Aorta (tissue), 5 donors: ENCODE data around the gene MYH15. TPM values are rescaled to one million over a fixed set of nuclear protein-coding genes. Genes with fewer than 3 reads are reported as not detected.

ENCODE experiments used
- ATAC-seq: fragments of 200-7000 bp; cut with Tn5 transposase; one replicate; pipeline ENCODE4 v1.9.1; 2022; ENCODE audit warnings: moderate library complexity; ENCODE audit not compliant: low FRiP score
- DNase-seq, 2 donors: peaks; one replicate each; pipeline ENCODE4 v3.0.0-alpha.2; 2020
- H3K27ac ChIP-seq, 2 donors: one replicate each; pipeline ENCODE4 v1.5.1; 2013; ENCODE audit warnings: low read length in 2 of 2, mild to moderate bottlenecking in 2 of 2, moderate library complexity in 2 of 2, control low read depth in 1 of 2, inconsistent platforms in 1 of 2, low read depth in 1 of 2
- H3K27me3 ChIP-seq, 2 donors: one replicate each; pipeline ENCODE4 v1.6.1; 2013; ENCODE audit warnings: control low read depth in 1 of 2, low read length in 1 of 2, mild to moderate bottlenecking in 1 of 2, moderate library complexity in 1 of 2; ENCODE audit not compliant: insufficient read depth in 2 of 2, control insufficient read depth in 1 of 2
- H3K36me3 ChIP-seq, 2 donors: one replicate each; pipeline ENCODE4 v1.6.1; 2013; ENCODE audit warnings: control low read depth in 1 of 2, low read length in 1 of 2, mild to moderate bottlenecking in 1 of 2; ENCODE audit not compliant: insufficient read depth in 2 of 2, control insufficient read depth in 1 of 2
- H3K4me1 ChIP-seq, 2 donors: one replicate each; pipeline ENCODE4 v1.6.1; 2013; ENCODE audit warnings: low read length in 2 of 2, control low read depth in 1 of 2, mild to moderate bottlenecking in 1 of 2, moderate library complexity in 1 of 2; ENCODE audit not compliant: insufficient read depth in 2 of 2, control insufficient read depth in 1 of 2
- H3K4me3 ChIP-seq, 2 donors: one replicate each; pipeline ENCODE4 v1.5.1; 2013; ENCODE audit warnings: low read length in 2 of 2, control low read depth in 1 of 2, mild to moderate bottlenecking in 1 of 2
- H3K9me3 ChIP-seq: one replicate; pipeline ENCODE4 v1.6.1; 2013; ENCODE audit warnings: mild to moderate bottlenecking, low read length; ENCODE audit not compliant: control insufficient read depth
- WGBS, 2 donors: extraction: QIAGEN DNeasy Blood & Tissue Kit; methylation state at CpG; one replicate each; pipeline ENCODE4 v1.1.7; 2013; 5-methylcytosine and 5-hydroxymethylcytosine counted together
- intact Hi-C, 2 donors: fragments of 100-400 bp; cut with DNase I; formaldehyde crosslinking; loops; one replicate each; pipeline versions ENCODE4 v1.14.2 to v1.15.0; 2022
- long read RNA-seq, 2 donors: library from polyadenylated mRNA; unstranded; transcript quantifications; one replicate each; pipeline ENCODE4 v2.0.0, GENCODE V29; 2020 to 2021
- polyA plus RNA-seq, 2 donors: library from polyadenylated mRNA; stranded (reverse); fragments of 200-250 nt; gene quantifications; one replicate each; pipeline ENCODE4 v1.2.3, GENCODE V29; 2013
- total RNA-seq, 2 donors: library from RNA; stranded (reverse); fragmentation: NEBNext Ultra II Directional; extraction: Animal tissue kit (Norgen Biotek cat#: 25700); gene quantifications; one replicate each; pipeline ENCODE4 v1.2.1, GENCODE V29; 2021
- donor health status: healthy with polysubstance abuse.
- donor health status: Bipolar disorder and iron deficiency.
- donor health status: DM: no; HTN: no; CAD: no.
- donor health status: DM: no; HTN: no; CAD: no.
- donor health status: DM: yes; HTN: yes; CAD: no.

Gene MYH15
- total RNA-seq (under 1 TPM; 0.03 to 0.15 TPM), polyA plus RNA-seq (under 1 TPM in 1 of 2 donors, not detected in 1; 0.05 TPM)
- long read RNA-seq, donor 1, result 0 reads
- long read RNA-seq, donor 2, result 0 reads

GRCh38 chr3:108510496-108510895, at the start of gene MYH15:
Gene MYH15, minus strand, starts transcription at chr3:108510596. Its CDS starts 66 bp downstream, at chr3:108510530.
- no peak for ATAC-seq
- Histone ChIP-seq H3K4me3 (no peak within 1 kb of the TSS), H3K36me3 (no peaks in the 10 kb centered on the region), H3K9me3 (no peaks in the 10 kb centered on the region), H3K4me1 (no peaks in the 10 kb centered on the region), H3K27ac (no peak within 1 kb of the TSS), H3K27me3 (no peaks in the 10 kb centered on the region)
- DNase-seq, result no peak
- intact Hi-C loops, result no loop called here
- WGBS, 2 donors, result 85 to 90% methylated on average over 3 of the region's 3 CpGs

GRCh38 chr3:108555966-108556581, 45.7 kb upstream of the MYH15 start:
- no peaks in the 10 kb centered on the region for H3K36me3 ChIP-seq
- no peak for DNase-seq
- no peak overlapping the region for H3K27ac ChIP-seq
- no peaks in the 10 kb centered on the region for H3K4me1 ChIP-seq
- H3K4me3 ChIP-seq, result no peak overlapping the region
- no peak for ATAC-seq
- intact Hi-C loops, result no loop called here
- 67 to 69% methylated on average over 2 of the region's 2 CpGs for WGBS, 2 donors
- H3K9me3 ChIP-seq, result no peaks in the 10 kb centered on the region
- no peaks in the 10 kb centered on the region for H3K27me3 ChIP-seq

GRCh38 chr3:108554913-108555571, 44.6 kb upstream of the MYH15 start:
- no peak overlapping the region for H3K4me3 ChIP-seq
- H3K9me3 ChIP-seq, result no peaks in the 10 kb centered on the region
- DNase-seq, result no peak
- WGBS, 2 donors, result 51 to 52% methylated on average over 3 of the region's 3 CpGs
- H3K36me3 ChIP-seq, result no peaks in the 10 kb centered on the region
- no peak for ATAC-seq
- H3K27ac ChIP-seq, result no peak overlapping the region
- intact Hi-C loops, result no loop called here
- H3K4me1 ChIP-seq, result no peaks in the 10 kb centered on the region
- H3K27me3 ChIP-seq, result no peaks in the 10 kb centered on the region

GRCh38 chr3:108554229-108554628, 43.8 kb upstream of the MYH15 start:
- intact Hi-C loops, result no loop called here
- no peaks in the 10 kb centered on the region for H3K36me3 ChIP-seq
- no peak overlapping the region for H3K4me3 ChIP-seq
- H3K4me1 ChIP-seq, result no peaks in the 10 kb centered on the region
- H3K9me3 ChIP-seq, result no peaks in the 10 kb centered on the region
- no peak for DNase-seq
- H3K27me3 ChIP-seq, result no peaks in the 10 kb centered on the region
- no peak overlapping the region for H3K27ac ChIP-seq
- no peak for ATAC-seq

- no peak overlapping the region for H3K27ac ChIP-seq
- DNase-seq (no peak), ATAC-seq (peak; percentile 76)
- H3K9me3 ChIP-seq, result no peaks in the 10 kb centered on the region
- H3K4me3 ChIP-seq, result no peak overlapping the region
- no peaks in the 10 kb centered on the region for H3K27me3 ChIP-seq
- no peaks in the 10 kb centered on the region for H3K36me3 ChIP-seq
- WGBS, 2 donors, result 38% methylated on average over 4 of the region's 4 CpGs
- no peaks in the 10 kb centered on the region for H3K4me1 ChIP-seq
- intact Hi-C loops, result loop anchor here (1.0 to 2.0 kb wide), 2 partner anchors 63 to 64 kb away; no protein-coding TSS in a partner anchor
These were observed 42.1 kb upstream of the MYH15 start for GRCh38 chr3:108552267-108553159.

- Histone ChIP-seq H3K27me3 (no peaks in the 10 kb centered on the region), H3K4me3 (no peak overlapping the region), H3K4me1 (no peaks in the 10 kb centered on the region), H3K9me3 (no peaks in the 10 kb centered on the region), H3K36me3 (no peaks in the 10 kb centered on the region), H3K27ac (no peak overlapping the region)
- no peak for DNase-seq
- WGBS, 2 donors, result 93 to 99% methylated on average over 2 of the region's 2 CpGs
- no peak for ATAC-seq
- intact Hi-C loops, result no loop called here
These were observed 38.5 kb upstream of the MYH15 start for GRCh38 chr3:108548886-108549285.

- Histone ChIP-seq H3K4me1 (no peaks in the 10 kb centered on the region), H3K27ac (no peak overlapping the region), H3K9me3 (no peaks in the 10 kb centered on the region), H3K4me3 (no peak overlapping the region), H3K27me3 (no peaks in the 10 kb centered on the region), H3K36me3 (no peaks in the 10 kb centered on the region)
- 77 to 93% methylated on average over 1 of the region's 1 CpG for WGBS, 2 donors
- intact Hi-C loops, result no loop called here
- DNase-seq, result no peak
- ATAC-seq, result no peak
These were observed 37.9 kb upstream of the MYH15 start for GRCh38 chr3:108548304-108548703.

GRCh38 chr3:108546692-108547091, 36.3 kb upstream of the MYH15 start:
- DNase-seq, result no peak
- H3K4me3 ChIP-seq, result no peak overlapping the region
- 80 to 85% methylated on average over 3 of the region's 3 CpGs for WGBS, 2 donors
- ATAC-seq, result no peak
- H3K4me1 ChIP-seq, result no peaks in the 10 kb centered on the region
- no peaks in the 10 kb centered on the region for H3K9me3 ChIP-seq
- intact Hi-C loops, result no loop called here
- no peaks in the 10 kb centered on the region for H3K27me3 ChIP-seq
- H3K27ac ChIP-seq, result no peak overlapping the region
- H3K36me3 ChIP-seq, result no peaks in the 10 kb centered on the region
